HEK293T (cell line): Measurements from ENCODE around the gene TTC9.

Experiments
- ARNT ChIP-seq: fragments of 450-650 bp; IDR thresholded peaks from 2 replicates; pipeline ENCODE4 v1.6.1; 2017; ENCODE audit warnings: mild to moderate bottlenecking
- BHLHE40 ChIP-seq: fragments of 450-650 bp; IDR thresholded peaks from 2 replicates; pipeline ENCODE4 v1.6.1; 2016; ENCODE audit warnings: mild to moderate bottlenecking, moderate library complexity, borderline replicate concordance
- CTBP1 ChIP-seq: fragments of 450-650 bp; IDR thresholded peaks from 2 replicates; pipeline ENCODE4 v1.6.1; 2016; ENCODE audit warnings: borderline replicate concordance
- ELF4 ChIP-seq: fragments of 450-650 bp; IDR thresholded peaks from 2 replicates; pipeline ENCODE4 v1.6.1; 2017; ENCODE audit warnings: antibody characterized with exemption
- FOXA1 ChIP-seq: fragments of 450-650 bp; IDR thresholded peaks from 2 replicates; pipeline ENCODE4 v1.6.1; 2016; ENCODE audit warnings: mild to moderate bottlenecking
- FOXK2 ChIP-seq: fragments of 450-650 bp; IDR thresholded peaks from 2 replicates; pipeline ENCODE4 v1.6.1; 2016; ENCODE audit warnings: mild to moderate bottlenecking
- FOXM1 ChIP-seq: fragments of 450-650 bp; IDR thresholded peaks from 2 replicates; pipeline ENCODE4 v1.6.1; 2017; ENCODE audit warnings: mild to moderate bottlenecking, borderline replicate concordance
- HDGF ChIP-seq: fragments of 450-650 bp; IDR thresholded peaks from 2 replicates; pipeline ENCODE4 v1.6.1; 2017; ENCODE audit warnings: antibody characterized with exemption, borderline replicate concordance
- LEF1 ChIP-seq: fragments of 450-650 bp; IDR thresholded peaks from 2 replicates; pipeline ENCODE4 v1.6.1; 2017; ENCODE audit warnings: mild to moderate bottlenecking, borderline replicate concordance
- NFRKB ChIP-seq: fragments of 450-650 bp; IDR thresholded peaks from 2 replicates; pipeline ENCODE4 v1.6.1; 2016; ENCODE audit warnings: mild to moderate bottlenecking, moderate library complexity
- PKNOX1 ChIP-seq: fragments of 450-650 bp; IDR thresholded peaks from 2 replicates; pipeline ENCODE4 v1.6.1; 2016
- SP1 ChIP-seq: fragments of 450-650 bp; IDR thresholded peaks from 2 replicates; pipeline ENCODE4 v1.6.1; 2017
- SUZ12 ChIP-seq: fragments of 450-650 bp; IDR thresholded peaks from 2 replicates; pipeline ENCODE4 v1.6.1; 2016; ENCODE audit warnings: mild to moderate bottlenecking
- TARDBP ChIP-seq: fragments of 450-650 bp; IDR thresholded peaks from 2 replicates; pipeline ENCODE4 v1.6.1; 2016

- TF ChIP-seq NFRKB (no peak), SUZ12 (no peak), BHLHE40 (no peak), ELF4 (no peak), HDGF (no peak), FOXA1 (no peak), FOXK2 (no peak), TARDBP (no peak), FOXM1 (no peak), SP1 (no peak), PKNOX1 (no peak), LEF1 (no peak), ARNT (no peak), CTBP1 (no peak)
These were observed 75.2 kb downstream of the TTC9 start for GRCh38 chr14:70716958-70717357.
